ENCODE measurements around the gene SPINK6.

SPINK6 gene

GRCh38 chr5:148202531-148203203 is at the start of gene SPINK6:
SPINK6 (plus strand) TSS chr5:148203042; CDS start chr5:148203097, 55 bp downstream.
- no peak for DNase-seq (ENCODE audit: low read depth in 2 of 2, low spot score in 1 of 2)

- no peak for DNase-seq (ENCODE audit: low read depth in 2 of 2, low spot score in 1 of 2)
Measured at GRCh38 chr5:148156609-148157008, 46.2 kb upstream of the SPINK6 start.

DNA sequence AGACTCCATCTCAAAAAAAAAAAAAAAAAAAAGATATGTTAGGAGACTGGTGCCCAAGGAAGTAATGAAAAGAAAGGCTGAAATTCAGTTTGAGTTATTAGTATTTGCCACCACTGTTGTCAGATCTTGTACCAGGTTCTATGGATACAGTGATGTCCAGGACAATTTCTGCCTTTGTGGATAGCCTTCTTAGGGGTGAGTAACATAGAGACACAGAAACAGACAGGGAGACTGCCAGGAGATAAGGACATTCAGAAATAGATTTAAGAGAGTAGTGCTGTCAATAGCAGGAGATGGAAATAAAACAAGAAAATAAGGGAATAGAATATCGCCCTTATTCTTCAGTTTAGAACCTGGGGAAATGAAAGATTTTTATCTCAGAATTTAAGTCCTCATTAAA is 40.8 kb upstream of the SPINK6 start:
- DNase-seq (ENCODE audit: low read depth in 2 of 2, low spot score in 1 of 2): no peak

DNA sequence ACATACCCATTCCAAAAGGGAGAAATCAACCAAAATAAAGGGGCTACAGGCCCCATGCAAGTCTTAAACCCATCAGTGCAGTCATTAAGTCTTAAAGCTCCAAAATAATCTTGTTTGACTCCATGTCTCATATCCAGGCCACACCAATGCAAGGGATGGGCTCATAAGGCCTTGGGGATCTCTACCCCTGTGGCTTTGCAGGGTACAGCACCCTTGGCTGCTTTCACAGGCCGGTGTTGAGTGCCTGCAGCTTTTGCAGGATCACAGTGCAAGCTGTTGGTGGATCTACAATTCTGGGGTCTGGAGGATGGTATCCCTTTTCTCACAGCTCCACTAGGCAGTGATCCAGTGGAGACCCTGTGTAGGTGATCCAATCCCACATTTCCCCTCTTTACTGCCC is 39.5 kb upstream of the SPINK6 start:
- DNase-seq (ENCODE audit: low read depth in 2 of 2, low spot score in 1 of 2): no peak

- no peak for DNase-seq (ENCODE audit: low read depth in 2 of 2, low spot score in 1 of 2)
Measured at GRCh38 chr5:148166550-148167283, 36.1 kb upstream of the SPINK6 start.

- no peak for DNase-seq (ENCODE audit: low read depth in 2 of 2, low spot score in 1 of 2)
Measured at GRCh38 chr5:148168246-148168645, 34.6 kb upstream of the SPINK6 start, which contains the start of gene SPINK14. SPINK14 (plus strand) TSS chr5:148168546; CDS start chr5:148169733, 1,187 bp downstream.

DNA sequence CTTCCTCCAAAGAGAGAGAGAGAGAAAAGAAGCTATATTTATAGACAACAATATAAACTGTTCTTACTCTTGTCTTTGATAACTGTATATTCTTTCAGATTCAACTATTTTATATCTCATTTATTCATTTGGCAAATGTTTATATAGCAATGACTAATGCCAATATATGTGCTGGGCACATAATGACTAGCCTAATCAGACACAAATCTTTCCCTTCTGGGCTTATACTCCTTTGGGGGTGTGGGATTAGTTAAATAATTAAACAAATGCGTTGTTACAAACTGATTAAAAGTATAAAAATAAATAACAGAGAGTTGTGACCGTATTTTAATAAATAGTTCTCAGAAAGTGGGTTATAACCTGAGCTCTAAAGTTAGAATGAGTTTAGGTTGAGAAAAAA is 30.5 kb upstream of the SPINK6 start:
- DNase-seq (ENCODE audit: low read depth in 2 of 2, low spot score in 1 of 2): no peak

- DNase-seq (ENCODE audit: low read depth in 2 of 2, low spot score in 1 of 2): no peak
Measured at GRCh38 chr5:148176480-148176879, 26.4 kb upstream of the SPINK6 start.

GRCh38 chr5:148177207-148177606 is 25.6 kb upstream of the SPINK6 start:
- DNase-seq (ENCODE audit: low read depth in 2 of 2, low spot score in 1 of 2): no peak

GRCh38 chr5:148179234-148179824 is 23.5 kb upstream of the SPINK6 start:
- no peak for DNase-seq (ENCODE audit: low read depth in 2 of 2, low spot score in 1 of 2)

DNA sequence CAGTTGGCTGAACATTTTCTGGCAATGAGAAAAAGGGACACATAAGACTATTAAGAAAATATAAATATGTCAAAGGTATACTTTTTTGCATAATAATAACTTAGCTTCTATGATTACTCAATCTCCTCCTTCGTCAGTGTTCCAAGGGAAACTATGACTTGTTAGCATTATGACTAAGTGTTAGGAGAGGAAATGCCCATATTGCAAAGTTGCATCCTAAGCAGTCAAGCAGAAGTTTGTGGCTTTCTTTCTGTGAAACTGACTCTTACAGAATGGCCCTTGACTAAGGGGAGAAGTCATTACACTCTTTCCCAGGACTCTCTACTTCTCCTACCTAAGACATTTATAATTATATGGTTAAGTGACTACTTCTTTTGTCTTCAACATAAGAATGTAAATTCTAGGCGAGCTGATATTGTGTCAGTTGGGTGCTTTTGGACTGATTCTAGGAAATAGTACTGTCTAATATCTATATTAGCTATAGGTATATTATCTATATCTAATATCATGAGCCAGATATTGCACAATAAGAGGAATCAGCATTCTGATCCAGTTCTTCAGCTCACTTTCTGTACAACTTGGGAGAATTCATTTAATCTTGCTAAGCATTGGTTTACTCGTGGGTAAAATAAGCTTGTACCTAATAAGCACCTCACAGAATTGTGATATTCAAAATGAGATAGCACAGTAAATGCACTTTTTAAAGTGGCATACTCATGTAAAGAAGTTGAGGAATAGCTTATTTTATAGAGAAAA is 16.4 kb upstream of the SPINK6 start:
- DNase-seq (ENCODE audit: low read depth in 2 of 2, low spot score in 1 of 2): no peak

- no peak for DNase-seq (ENCODE audit: low read depth in 2 of 2, low spot score in 1 of 2)
Measured at GRCh38 chr5:148191010-148191409, 11.8 kb upstream of the SPINK6 start.

GRCh38 chr5:148193202-148193601 is 9.6 kb upstream of the SPINK6 start:
- DNase-seq (ENCODE audit: low read depth in 2 of 2, low spot score in 1 of 2): no peak

- no peak for DNase-seq (ENCODE audit: low read depth in 2 of 2, low spot score in 1 of 2)
Measured at GRCh38 chr5:148201151-148201550, 1.7 kb upstream of the SPINK6 start.

GRCh38 chr5:148205044-148205806 is 2.4 kb downstream of the SPINK6 start:
- DNase-seq (ENCODE audit: low read depth in 2 of 2, low spot score in 1 of 2): no peak

- DNase-seq (ENCODE audit: low read depth in 2 of 2, low spot score in 1 of 2): no peak
Measured at GRCh38 chr5:148205865-148206264, 3.0 kb downstream of the SPINK6 start.

- DNase-seq (ENCODE audit: low read depth in 2 of 2, low spot score in 1 of 2): no peak
Measured at GRCh38 chr5:148206620-148207019, 3.8 kb downstream of the SPINK6 start.

DNA sequence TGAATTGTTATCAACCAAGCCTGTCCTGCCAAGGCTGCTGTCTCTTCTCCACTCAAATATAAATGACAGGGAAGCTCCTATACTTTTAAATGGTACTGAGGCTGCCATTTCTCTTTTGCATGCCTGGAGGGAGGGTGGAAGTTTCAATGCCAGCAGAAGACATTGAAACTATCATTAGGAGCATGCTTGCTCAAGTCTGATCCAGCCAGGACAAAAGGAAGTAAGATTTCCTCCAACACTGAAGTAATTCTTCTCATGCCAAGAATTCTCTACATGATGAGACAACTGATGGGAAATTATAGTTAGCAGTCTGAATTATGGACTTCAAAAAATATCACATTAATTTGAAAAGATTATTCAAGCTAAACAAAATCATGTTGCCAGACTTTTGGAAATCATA is 5.4 kb downstream of the SPINK6 start:
- DNase-seq (ENCODE audit: low read depth in 2 of 2, low spot score in 1 of 2): no peak

GRCh38 chr5:148209151-148209770 is 6.4 kb downstream of the SPINK6 start:
- no peak for DNase-seq (ENCODE audit: low read depth in 2 of 2, low spot score in 1 of 2)

DNA sequence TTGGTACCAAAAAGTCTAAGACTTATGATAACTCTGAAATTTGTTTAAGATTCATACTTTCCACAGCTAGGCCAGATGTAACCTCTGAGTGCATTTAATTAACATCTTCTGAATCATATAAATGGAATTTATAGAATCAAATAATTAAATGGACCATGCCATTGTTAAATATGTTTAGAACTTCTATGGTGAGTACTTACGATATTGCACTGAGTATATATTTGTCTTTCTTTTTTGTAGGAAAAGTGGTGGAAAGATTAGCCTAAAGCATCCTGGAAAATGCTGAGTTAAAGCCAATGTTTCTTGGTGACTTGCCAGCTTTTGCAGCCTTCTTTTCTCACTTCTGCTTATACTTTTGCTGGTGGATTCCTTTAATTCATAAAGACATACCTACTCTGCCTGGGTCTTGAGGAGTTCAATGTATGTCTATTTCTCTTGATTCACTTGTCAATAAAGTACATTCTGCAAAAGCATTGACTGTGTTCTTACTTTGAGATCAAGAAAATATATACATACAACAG is 11.9 kb downstream of the SPINK6 start:
- no peak for DNase-seq (ENCODE audit: low read depth in 2 of 2, low spot score in 1 of 2)
